CD14-positive monocyte (primary cell): ENCODE data around the gene DTX2. TPM values are rescaled to one million over a fixed set of nuclear protein-coding genes. Genes with fewer than 3 reads are reported as not detected.
"Not testable (repeated sequence)": the region's sequence is repeated elsewhere in the genome, so short reads cannot be mapped to it uniquely, and the experiment has no call there.

ENCODE experiments used
- DNase-seq, 3 donors: peaks; one replicate each; pipeline ENCODE4 v3.0.0-alpha.2; 2011 to 2022
- H2AFZ ChIP-seq: 2 replicates; pipeline ENCODE4 v1.6.0; 2012; ENCODE audit warnings: mild to moderate bottlenecking, low read depth, low read length, inconsistent platforms; ENCODE audit not compliant: insufficient read depth, poor library complexity, severe bottlenecking
- H3K27ac ChIP-seq, 2 donors: 1 replicate in 1 of 2; 2 replicates in 1 of 2; pipeline ENCODE4 v1.5.1; 2012 to 2013; ENCODE audit warnings: low read length in 2 of 2, control low read depth in 1 of 2, inconsistent platforms in 1 of 2, low read depth in 1 of 2, mild to moderate bottlenecking in 1 of 2
- H3K27me3 ChIP-seq, 2 donors: one replicate each; pipeline versions ENCODE4 v1.6.0 to v1.6.1; 2011 to 2013; ENCODE audit warnings: low read length in 2 of 2; ENCODE audit not compliant: control insufficient read depth in 2 of 2, insufficient read depth in 2 of 2
- H3K36me3 ChIP-seq, 2 donors: replicated peaks in 1 of 2; 1 replicate in 1 of 2; 2 replicates in 1 of 2; pipeline versions ENCODE4 v1.5.1 to v1.6.1; 2012 to 2013; ENCODE audit warnings: low read length in 2 of 2, control low read depth in 1 of 2, inconsistent platforms in 1 of 2, mild to moderate bottlenecking in 1 of 2; ENCODE audit not compliant: insufficient read depth in 2 of 2, control insufficient read depth in 1 of 2
- H3K4me1 ChIP-seq, 2 donors: 1 replicate in 1 of 2; 2 replicates in 1 of 2; pipeline versions ENCODE4 v1.5.1 to v1.6.1; 2012 to 2013; ENCODE audit warnings: low read length in 2 of 2, control low read depth in 1 of 2, inconsistent platforms in 1 of 2, mild to moderate bottlenecking in 1 of 2, moderate library complexity in 1 of 2; ENCODE audit not compliant: insufficient read depth in 2 of 2, control insufficient read depth in 1 of 2
- H3K4me2 ChIP-seq: replicated peaks from 2 replicates; pipeline ENCODE3; 2012; ENCODE audit warnings: low read length, moderate library complexity, mild to moderate bottlenecking; ENCODE audit not compliant: poor library complexity, severe bottlenecking; ENCODE audit errors: extremely low read depth
- H3K4me3 ChIP-seq, 3 experiments: fragments of 200-600 bp in 1 of 3; sonication (generic) in 1 of 3; replicated peaks in 1 of 3; 1 replicate in 2 of 3; 2 replicates in 1 of 3; pipeline ENCODE4 v1.5.1; 2011 to 2013; ENCODE audit warnings: low read length in 3 of 3, mild to moderate bottlenecking in 3 of 3, control low read depth in 2 of 3, low read depth in 2 of 3, inconsistent platforms in 1 of 3, moderate library complexity in 1 of 3
- H3K79me2 ChIP-seq: 2 replicates; pipeline ENCODE4 v1.6.0; 2012; ENCODE audit warnings: mild to moderate bottlenecking, control low read depth, inconsistent platforms, low read length, moderate library complexity; ENCODE audit not compliant: insufficient read depth
- H3K9ac ChIP-seq: 2 replicates; pipeline ENCODE4 v1.6.0; 2017; ENCODE audit warnings: low read length, mild to moderate bottlenecking; ENCODE audit not compliant: insufficient read depth, poor library complexity, severe bottlenecking
- H3K9me3 ChIP-seq, 2 donors: replicated peaks in 1 of 2; 1 replicate in 1 of 2; 2 replicates in 1 of 2; pipeline versions ENCODE4 v1.5.1 to v1.6.1; 2012 to 2013; ENCODE audit warnings: low read length in 2 of 2, control low read depth in 1 of 2; ENCODE audit not compliant: control insufficient read depth in 1 of 2, insufficient read depth in 1 of 2
- H4K20me1 ChIP-seq: 2 replicates; pipeline ENCODE4 v1.6.0; 2012; ENCODE audit warnings: mild to moderate bottlenecking, low read length, control low read depth, moderate library complexity; ENCODE audit not compliant: insufficient read depth
- H3K27ac Mint-ChIP-seq, 7 donors: one replicate each; pipeline ENCODE4 v1.8.0; 2020; ENCODE audit warnings: mild to moderate bottlenecking in 7 of 7, mixed read lengths in 7 of 7, moderate library complexity in 6 of 7, inconsistent platforms in 2 of 7
- H3K27me3 Mint-ChIP-seq, 3 donors: one replicate each; pipeline ENCODE4 v1.8.0; 2021 to 2022; ENCODE audit warnings: low read depth in 3 of 3, mild to moderate bottlenecking in 3 of 3, mixed read lengths in 3 of 3, moderate library complexity in 3 of 3, inconsistent platforms in 1 of 3
- H3K36me3 Mint-ChIP-seq, 2 donors: one replicate each; pipeline ENCODE4 v1.8.0; 2020; ENCODE audit warnings: mixed read lengths in 2 of 2, inconsistent platforms in 1 of 2, mild to moderate bottlenecking in 1 of 2
- H3K4me1 Mint-ChIP-seq: one replicate; pipeline ENCODE4 v1.8.0; 2020; ENCODE audit warnings: mild to moderate bottlenecking, mixed read lengths
- H3K4me3 Mint-ChIP-seq, 2 donors: one replicate each; pipeline ENCODE4 v1.8.0; 2020; ENCODE audit warnings: mild to moderate bottlenecking in 2 of 2, mixed read lengths in 2 of 2, moderate library complexity in 1 of 2
- H3K9me3 Mint-ChIP-seq, 7 donors: one replicate each; pipeline ENCODE4 v1.8.0; 2020 to 2022; ENCODE audit warnings: mixed read lengths in 7 of 7, mild to moderate bottlenecking in 6 of 7, moderate library complexity in 6 of 7, inconsistent platforms in 2 of 7
- WGBS: methylation state at CpG from one replicate; pipeline ENCODE4 v1.1.5; 2013; ENCODE audit warnings: missing lambda C conversion rate; ENCODE audit not compliant: insufficient coverage; 5-methylcytosine and 5-hydroxymethylcytosine counted together
- intact Hi-C, 2 donors: fragments of 100-400 bp; cut with micrococcal nuclease; formaldehyde crosslinking; loops; one replicate each; pipeline versions ENCODE4 v1.15.0 to v1.15.1; 2023
- polyA plus RNA-seq, 3 donors: library from polyadenylated mRNA; depleted of rRNA in 1 of 3; unstranded in 2 of 3; stranded (reverse) in 1 of 3; fragments of 300-500 nt in 2 of 3; fragments of >200 nt in 1 of 3; fragmentation: Illumina TruSeq in 2 of 3; gene quantifications; 1 replicate in 2 of 3; 2 replicates in 1 of 3; pipeline ENCODE4 v1.2.3, GENCODE V29; 2012 to 2021

DTX2 gene
- polyA plus RNA-seq, 3 donors = 11.3 to 35.2 (median 20.2) TPM

DNA sequence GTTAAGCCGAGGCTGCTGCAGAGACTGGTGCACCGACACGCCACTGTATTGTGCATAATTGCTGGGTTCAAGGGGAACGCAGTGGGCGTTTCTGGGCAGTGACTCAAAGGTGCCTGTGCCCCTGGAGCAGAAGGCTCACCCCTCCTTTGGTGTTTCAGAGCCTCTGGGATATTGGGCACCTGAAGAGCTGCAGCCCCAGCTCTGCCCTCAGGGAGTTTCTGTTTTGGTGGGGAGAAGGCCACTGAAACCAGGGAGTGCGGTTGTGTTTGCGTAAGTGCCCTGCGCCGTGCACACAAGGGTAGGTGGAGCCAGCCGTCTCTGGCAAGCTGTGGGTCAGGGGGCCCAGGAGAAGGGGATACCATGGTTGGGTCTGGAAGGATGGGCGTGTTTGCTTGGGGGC, 14.8 kb downstream of the DTX2 start:
- H2AFZ ChIP-seq, H3K9me3 ChIP-seq, H3K79me2 ChIP-seq, H3K9me3 Mint-ChIP-seq, H3K27me3 Mint-ChIP-seq, H3K4me2 ChIP-seq, H3K4me1 ChIP-seq, H3K27ac Mint-ChIP-seq, H3K27me3 ChIP-seq, DNase-seq, H3K27ac ChIP-seq, H3K4me3 Mint-ChIP-seq, H3K4me3 ChIP-seq, H3K9ac ChIP-seq, H3K4me1 Mint-ChIP-seq, intact Hi-C loops: not testable (repeated sequence)
- peaks cover 16 to 28% of the 10 kb centered on the region in 2 donors for H3K36me3 Mint-ChIP-seq
- H4K20me1 ChIP-seq = peaks cover 14% of the 10 kb centered on the region
- H3K36me3 ChIP-seq = peaks cover 5 to 19% of the 10 kb centered on the region in 2 donors
- WGBS = no CpG with 5 or more reads among the region's 11 CpGs

DNA sequence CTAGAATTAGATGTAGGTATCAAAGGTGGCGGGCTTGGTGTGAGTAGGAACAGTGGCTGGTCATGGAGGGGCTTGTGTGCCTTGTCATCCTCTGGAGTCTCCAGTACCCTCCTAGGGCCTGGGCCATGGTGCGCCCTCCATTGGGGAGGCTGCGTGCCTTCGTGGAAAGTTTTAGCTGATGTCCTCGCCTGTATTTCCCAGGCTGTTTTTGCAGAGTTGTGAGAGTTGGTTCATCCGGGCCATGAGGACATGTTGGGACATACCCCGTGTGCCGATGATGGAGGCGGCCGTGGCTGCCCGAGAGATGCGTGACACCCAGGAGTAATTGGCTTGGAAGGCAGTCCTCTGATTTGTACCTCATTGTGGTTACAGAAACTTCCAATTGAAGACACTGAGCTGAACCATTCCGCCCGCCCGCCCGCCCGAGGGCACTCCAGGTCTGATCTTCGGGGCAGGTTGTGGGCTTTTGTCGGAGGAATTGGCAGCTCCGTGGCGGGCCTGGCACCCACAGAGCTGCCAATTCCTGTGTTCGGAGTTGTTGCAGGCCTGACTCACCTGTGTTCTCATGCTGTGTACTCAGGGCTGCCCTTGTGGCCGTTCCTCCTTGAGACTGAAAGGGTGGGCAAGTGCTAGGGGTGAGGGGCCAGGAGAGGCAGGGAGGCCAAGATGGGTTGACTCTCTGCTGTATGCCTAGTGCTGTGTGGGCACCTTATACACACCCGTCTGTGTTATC, 15.4 kb downstream of the DTX2 start:
- H3K36me3 Mint-ChIP-seq = peaks cover 17 to 28% of the 10 kb centered on the region in 2 donors
- H3K9me3 ChIP-seq, H3K27me3 Mint-ChIP-seq, H3K4me3 ChIP-seq, H3K4me1 Mint-ChIP-seq, H3K4me1 ChIP-seq, H3K9ac ChIP-seq, H3K27ac ChIP-seq, DNase-seq, H3K4me3 Mint-ChIP-seq, intact Hi-C loops, H2AFZ ChIP-seq, H3K79me2 ChIP-seq, H3K4me2 ChIP-seq, H3K9me3 Mint-ChIP-seq, H3K27me3 ChIP-seq: not testable (repeated sequence)
- Histone ChIP-seq H4K20me1 (peaks cover 12% of the 10 kb centered on the region), H3K36me3 (peaks cover 6 to 19% of the 10 kb centered on the region in 2 donors)
- H3K27ac Mint-ChIP-seq = peak overlapping the region in 1 of 7 donors; percentile 30
- WGBS = 96% methylated on average over 3 of the region's 24 CpGs

DNA sequence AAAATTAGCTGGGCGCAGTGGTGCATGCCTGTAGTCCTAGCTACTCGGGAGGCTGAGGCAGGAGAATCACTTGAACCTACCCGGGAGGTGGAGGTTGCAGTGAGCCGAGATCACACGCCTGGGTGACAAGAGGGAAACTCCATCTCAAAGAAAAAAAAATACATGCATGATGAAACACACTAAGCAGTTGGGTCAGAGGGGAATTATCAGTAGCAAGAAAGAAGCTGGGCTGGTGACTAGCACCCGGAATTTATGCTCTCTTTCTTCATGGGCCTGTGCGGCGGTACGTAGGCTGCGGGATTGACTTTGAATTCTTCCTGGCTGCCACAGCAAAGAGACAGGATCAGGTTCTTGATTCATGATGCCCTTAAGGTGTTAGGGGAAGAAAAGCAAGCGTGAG, 18.1 kb downstream of the DTX2 start:
- H4K20me1 ChIP-seq, H3K27me3 Mint-ChIP-seq, H3K4me1 Mint-ChIP-seq, H3K79me2 ChIP-seq, H3K9ac ChIP-seq, H3K9me3 ChIP-seq, H3K27ac ChIP-seq, intact Hi-C loops, H3K4me1 ChIP-seq, DNase-seq, H3K4me2 ChIP-seq, H3K9me3 Mint-ChIP-seq, H3K4me3 ChIP-seq, H2AFZ ChIP-seq, H3K27me3 ChIP-seq, H3K4me3 Mint-ChIP-seq: not testable (repeated sequence)
- WGBS = no CpG with 5 or more reads among the region's 11 CpGs
- peaks cover 18 to 25% of the 10 kb centered on the region in 2 donors for H3K36me3 ChIP-seq
- Mint-ChIP-seq H3K27ac (peak overlapping the region in 2 of 7 donors; percentile 19 to 30), H3K36me3 (peaks cover 28 to 37% of the 10 kb centered on the region in 2 donors)

DNA sequence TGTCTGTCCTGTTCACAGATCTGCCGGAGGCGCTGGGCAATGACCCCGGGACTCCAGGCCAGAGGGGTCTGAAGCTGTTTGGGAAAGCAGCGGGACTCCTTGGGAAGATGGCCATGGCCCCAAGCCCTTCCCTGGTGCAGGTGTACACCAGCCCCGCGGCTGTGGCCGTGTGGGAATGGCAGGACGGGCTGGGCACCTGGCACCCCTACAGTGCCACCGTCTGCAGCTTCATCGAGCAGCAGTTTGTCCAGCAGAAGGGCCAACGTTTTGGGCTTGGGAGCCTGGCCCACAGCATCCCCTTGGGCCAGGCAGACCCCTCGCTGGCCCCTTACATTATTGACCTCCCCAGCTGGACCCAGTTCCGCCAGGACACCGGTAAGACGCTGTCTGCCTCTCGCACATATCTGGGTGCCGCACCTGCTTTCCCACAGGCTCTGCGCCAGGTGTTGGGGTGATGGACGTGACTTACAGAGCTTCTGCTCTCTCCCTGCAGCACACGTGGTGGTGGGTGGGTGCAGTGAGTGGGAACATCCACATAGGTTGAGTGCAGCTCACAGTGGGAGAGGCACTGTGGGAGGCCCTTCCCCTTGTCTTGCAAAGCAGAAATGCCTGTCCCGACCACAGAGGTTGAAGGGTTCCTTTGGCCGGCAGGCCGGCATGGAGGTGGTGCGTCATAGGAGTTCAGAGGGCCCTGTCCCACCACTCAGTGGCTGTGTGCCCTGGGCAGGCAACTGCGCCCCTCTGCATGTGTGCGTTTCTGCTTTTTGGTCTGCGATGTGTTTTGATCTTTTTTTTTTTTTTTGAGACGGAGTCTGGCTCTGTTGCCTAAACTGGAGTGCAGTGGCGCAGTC, 19.1 kb downstream of the DTX2 start:
- H3K79me2 ChIP-seq, H3K4me3 Mint-ChIP-seq, intact Hi-C loops, H4K20me1 ChIP-seq, H3K4me1 Mint-ChIP-seq, H3K27ac ChIP-seq, DNase-seq, H3K9ac ChIP-seq, H3K9me3 ChIP-seq, H3K27me3 ChIP-seq, H3K9me3 Mint-ChIP-seq, H3K27me3 Mint-ChIP-seq, H3K4me3 ChIP-seq, H2AFZ ChIP-seq, H3K4me2 ChIP-seq, H3K4me1 ChIP-seq: not testable (repeated sequence)
- Mint-ChIP-seq H3K36me3 (peaks cover 28 to 34% of the 10 kb centered on the region in 2 donors), H3K27ac (peak overlapping the region in 1 of 7 donors; percentile 30)
- WGBS = 91% methylated on average over 11 of the region's 29 CpGs
- H3K36me3 ChIP-seq = peaks cover 18 to 25% of the 10 kb centered on the region in 2 donors
